RKO (cell line): ENCODE measurements around the gene ACIN1.

ENCODE experiments used
- DNase-seq: peaks from one replicate; pipeline ENCODE4 v3.0.0-alpha.2; 2016; ENCODE audit warnings: low spot score

ACIN1 gene

GRCh38 chr14:23057757-23058653 lies 36.9 kb downstream of the ACIN1 start:
- peak; percentile 88 for DNase-seq

GRCh38 chr14:23056956-23057756 lies 37.8 kb downstream of the ACIN1 start, which contains the start of gene CDH24:
Gene CDH24, minus strand, starts transcription at chr14:23057520. Its CDS starts 1,787 bp downstream, at chr14:23055733.
- DNase-seq, result peak; percentile 63

GRCh38 chr14:23056145-23056955 lies 38.6 kb downstream of the ACIN1 start:
- peak; percentile 84 for DNase-seq

- DNase-seq, result no peak
Observed at GRCh38 chr14:23055621-23056144, 39.3 kb downstream of the ACIN1 start.

- DNase-seq, result no peak
Observed at GRCh38 chr14:23055147-23055550, 39.8 kb downstream of the ACIN1 start.

- DNase-seq, result no peak
Observed at GRCh38 chr14:23054000-23054811, 40.7 kb downstream of the ACIN1 start.

- DNase-seq, result no peak
Observed at GRCh38 chr14:23053426-23053825, 41.5 kb downstream of the ACIN1 start.

- DNase-seq, result no peak
Observed at GRCh38 chr14:23052671-23053070, 42.3 kb downstream of the ACIN1 start.

GRCh38 chr14:23052182-23052623 lies 42.7 kb downstream of the ACIN1 start:
- DNase-seq, result no peak

- DNase-seq, result no peak
Observed at GRCh38 chr14:23051141-23052057, 43.5 kb downstream of the ACIN1 start.

- no peak for DNase-seq
Observed at GRCh38 chr14:23049011-23049410, 45.9 kb downstream of the ACIN1 start.

- DNase-seq, result no peak
Observed at GRCh38 chr14:23047751-23048693, 46.9 kb downstream of the ACIN1 start.

- DNase-seq, result no peak
Observed at GRCh38 chr14:23047034-23047634, 47.8 kb downstream of the ACIN1 start.

GRCh38 chr14:23045419-23046357 lies 49.2 kb downstream of the ACIN1 start:
- no peak for DNase-seq

GRCh38 chr14:23044840-23045239 lies 50.1 kb downstream of the ACIN1 start:
- no peak for DNase-seq

GRCh38 chr14:23043754-23044153 lies 51.2 kb downstream of the ACIN1 start:
- no peak for DNase-seq

GRCh38 chr14:23043145-23043544 lies 51.8 kb downstream of the ACIN1 start:
- no peak for DNase-seq
